Measurements from ENCODE around the gene CELF4.
A peak's percentile ranks its signal among the peaks of the same experiment; 100 is the strongest.

Gene CELF4

DNA sequence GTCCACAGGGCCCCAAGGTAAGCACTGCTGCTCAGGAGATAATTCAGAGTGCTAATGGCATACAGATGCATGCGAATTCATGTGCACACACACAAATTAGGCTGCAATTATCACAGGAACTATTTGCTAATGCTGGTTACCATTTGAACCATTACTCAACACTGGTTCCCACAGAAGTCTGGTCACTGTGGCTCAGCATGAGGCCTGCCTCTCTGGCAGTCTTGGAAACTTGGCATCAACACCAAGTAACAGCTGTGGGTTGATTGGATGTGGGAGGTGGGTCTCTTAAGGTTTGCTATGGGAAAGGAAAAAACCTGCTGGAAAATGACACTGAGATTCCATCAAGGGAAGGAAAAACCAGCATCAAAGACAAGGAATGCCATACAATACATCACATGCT is 105.0 kb downstream of the CELF4 start:
- no peak for DNase-seq

DNA sequence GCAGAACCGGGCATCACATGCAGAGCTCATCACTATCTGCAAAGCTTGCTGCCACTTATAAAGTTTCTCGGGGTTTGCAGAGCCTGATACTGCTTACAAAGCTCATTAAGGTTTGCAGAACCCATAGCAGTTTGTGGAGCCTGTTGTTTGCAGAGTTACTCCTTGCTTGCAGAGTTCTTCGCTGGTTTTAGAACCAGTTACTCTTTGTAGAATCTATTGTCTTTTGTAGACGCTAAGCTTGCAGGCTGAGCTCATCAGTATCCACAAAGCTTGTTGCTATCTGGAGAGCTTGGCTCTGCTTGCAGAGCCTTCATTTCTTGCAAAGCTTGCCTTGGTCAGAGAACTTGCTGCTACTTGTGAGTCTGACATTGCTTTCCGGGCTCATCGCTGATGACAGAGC is 106.9 kb downstream of the CELF4 start:
- no peak for DNase-seq

DNA sequence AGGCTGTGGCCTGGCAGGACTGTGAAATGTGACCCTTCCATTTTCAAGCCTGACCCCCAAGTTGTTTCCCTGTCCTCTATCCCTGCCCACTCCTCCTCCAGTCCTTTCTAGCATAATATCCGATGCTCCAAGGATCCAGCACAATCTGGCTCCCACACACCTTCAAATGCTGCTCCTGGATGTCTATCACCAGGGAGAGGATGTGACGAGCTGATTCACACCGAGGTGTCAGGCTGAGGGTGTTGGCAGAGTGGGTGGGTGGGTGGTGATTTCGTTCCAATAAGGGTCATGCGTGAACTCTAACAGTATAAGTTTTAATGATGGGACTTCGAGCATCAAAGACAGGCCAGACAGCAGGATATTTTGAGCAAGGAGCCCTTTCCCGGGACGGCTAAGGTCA is 107.8 kb downstream of the CELF4 start:
- DNase-seq: no peak

DNA sequence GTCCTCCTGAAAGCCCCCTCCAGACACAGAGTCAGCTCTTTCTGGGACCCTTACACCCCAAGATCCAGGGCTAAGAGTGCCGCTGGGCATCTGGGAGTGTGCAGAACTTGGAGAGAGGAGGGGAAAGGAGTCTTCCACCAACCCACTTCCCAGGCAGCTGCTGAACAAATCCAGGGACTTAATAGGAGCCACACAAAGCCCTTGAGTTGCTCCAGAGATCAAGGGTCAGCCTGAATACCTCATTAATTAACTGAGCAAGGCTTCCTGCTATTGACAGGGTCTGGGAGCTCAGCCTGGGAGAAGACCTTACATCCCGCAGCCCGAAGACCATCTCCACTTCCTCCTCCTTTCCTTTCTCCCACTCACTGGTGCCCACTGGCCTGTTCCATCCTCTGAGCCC is 108.3 kb downstream of the CELF4 start:
- DNase-seq: no peak

DNA sequence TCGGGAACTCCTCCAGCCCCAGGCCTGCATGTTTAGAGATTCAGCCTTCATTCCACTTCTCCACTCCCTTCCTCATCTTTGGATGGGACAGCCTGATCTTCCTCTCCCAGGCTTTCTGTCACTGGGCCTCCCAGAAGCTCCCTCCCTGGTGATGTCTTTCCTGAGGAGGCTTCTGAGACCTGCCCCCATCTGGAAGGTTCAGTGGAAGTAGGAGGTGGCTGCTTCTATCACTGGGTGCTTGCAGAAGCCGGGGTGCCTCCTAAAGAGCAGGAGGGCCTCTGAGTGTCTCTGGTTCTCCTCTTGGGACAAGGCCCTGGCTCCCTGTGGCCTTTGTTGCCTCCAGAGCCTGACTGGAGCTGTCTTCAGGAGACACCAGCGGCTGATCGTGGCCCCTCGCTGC is 108.7 kb downstream of the CELF4 start:
- no peak for DNase-seq

DNA sequence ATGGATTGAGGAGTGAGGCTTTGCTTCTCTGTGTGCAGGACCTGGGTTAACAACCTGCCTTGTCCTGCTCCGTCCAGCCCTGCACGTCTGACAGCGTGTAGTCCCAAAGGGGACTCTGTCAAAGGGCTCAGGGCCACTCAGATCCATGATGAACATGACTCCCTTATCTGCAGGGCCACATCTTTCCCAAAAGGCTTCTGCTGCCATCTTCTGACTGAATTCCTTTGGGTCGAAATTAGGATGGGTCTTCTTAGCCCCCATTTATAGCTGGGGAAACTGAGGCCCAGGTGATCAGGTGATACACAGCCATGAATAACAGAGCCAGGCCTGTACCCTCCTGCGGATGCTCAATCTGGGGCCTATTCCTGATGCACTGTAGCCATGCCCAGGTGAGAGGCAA is 109.2 kb downstream of the CELF4 start:
- no peak for DNase-seq

DNA sequence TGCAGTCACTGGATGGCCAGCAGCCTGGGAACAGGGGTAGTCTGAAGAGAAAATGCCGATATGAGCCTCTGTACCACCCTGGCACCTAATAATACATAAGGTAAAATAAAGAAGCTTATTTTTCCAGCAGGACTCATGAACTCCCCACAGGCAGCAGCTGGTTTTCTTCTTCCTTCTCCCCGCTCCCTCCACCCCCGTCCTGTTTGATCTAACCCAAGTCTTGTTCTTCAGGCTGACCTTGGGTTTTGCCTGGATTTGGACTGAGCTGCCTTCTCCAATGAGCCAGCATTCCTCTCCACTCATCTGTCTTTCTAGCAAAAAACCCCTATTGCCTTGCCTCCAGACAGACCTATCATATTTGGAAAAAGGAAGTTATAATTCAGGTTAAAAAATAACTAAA is 111.8 kb downstream of the CELF4 start:
- DNase-seq: no peak

DNA sequence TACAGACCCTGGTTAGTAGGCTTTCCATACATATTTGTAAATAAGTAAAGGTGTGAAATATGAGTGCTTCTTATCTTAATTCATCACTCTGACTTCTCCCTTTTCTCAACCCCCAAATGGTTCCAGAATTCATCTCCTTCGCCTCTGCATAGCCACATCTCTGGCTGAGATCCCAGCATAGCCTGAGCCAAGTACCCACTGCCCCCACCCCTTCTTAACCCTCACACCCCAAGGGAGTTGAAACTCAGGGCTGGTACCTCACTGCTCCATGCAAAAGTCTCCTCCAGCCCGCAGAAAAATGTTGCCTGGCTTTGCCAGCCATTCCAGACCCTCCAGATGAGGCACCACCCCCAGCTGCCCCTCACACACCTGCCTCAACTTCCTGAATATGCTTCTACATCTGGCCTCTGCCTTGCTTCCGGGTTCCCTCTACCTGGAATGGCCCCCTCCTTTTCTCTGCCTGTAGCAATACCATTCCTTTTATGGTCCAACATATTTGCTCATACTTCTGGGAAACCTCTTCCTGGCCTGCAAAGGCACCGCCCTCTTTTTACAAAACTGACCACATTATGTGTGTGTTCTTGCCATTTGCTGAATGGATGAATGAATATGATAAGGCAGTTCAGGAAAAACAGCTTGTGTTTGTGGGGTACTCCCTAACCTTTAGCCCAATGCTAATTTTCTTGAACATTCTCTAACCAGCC is 112.8 kb downstream of the CELF4 start:
- DNase-seq: no peak

DNA sequence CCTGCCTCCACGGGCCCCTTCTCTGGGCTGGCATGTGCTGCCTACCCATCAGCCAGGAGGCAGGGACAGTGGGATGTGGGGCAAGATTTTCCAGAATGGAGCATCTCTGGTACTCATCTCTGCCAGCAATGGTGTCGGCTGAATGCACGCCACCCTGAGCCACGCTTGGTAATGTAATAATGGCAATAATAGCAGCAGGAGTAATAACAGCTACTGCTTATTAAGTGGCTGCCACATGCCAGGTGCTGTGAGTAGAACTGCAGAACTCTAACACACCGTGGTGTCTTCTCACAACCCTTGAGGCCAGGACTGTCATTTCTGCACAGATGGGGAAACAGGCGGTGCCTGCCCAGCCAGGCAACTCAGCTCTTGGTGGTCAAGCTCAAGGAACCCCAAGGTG is 113.6 kb downstream of the CELF4 start:
- DNase-seq: no peak

DNA sequence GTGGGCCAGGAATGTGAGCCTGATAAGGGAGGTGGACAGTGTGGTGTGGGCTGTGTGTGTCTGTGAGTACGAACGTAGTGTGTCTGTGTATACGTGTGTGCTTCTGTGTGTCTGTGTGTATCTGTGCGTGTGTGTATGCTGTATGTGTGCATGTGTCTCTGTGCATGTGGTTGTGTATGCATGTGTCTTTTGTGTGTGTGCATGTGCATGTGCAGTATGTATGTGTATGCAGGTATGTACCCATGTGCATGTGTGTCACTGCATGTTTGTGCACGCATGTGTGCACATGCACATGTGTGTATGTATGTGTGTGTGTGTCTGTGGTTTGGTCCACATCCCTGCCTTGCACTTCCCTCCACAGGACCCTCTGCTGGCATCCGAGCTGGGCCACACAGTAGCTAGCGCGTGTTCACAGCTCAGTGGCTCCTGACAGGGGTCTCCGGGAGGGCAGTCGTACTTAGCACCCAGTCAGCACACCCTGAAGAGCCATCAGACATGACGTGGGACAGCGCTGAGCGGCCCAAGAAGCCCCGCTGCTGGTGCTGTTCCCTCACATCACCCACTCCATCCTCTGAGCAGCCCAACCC is 114.3 kb downstream of the CELF4 start:
- DNase-seq: no peak

DNA sequence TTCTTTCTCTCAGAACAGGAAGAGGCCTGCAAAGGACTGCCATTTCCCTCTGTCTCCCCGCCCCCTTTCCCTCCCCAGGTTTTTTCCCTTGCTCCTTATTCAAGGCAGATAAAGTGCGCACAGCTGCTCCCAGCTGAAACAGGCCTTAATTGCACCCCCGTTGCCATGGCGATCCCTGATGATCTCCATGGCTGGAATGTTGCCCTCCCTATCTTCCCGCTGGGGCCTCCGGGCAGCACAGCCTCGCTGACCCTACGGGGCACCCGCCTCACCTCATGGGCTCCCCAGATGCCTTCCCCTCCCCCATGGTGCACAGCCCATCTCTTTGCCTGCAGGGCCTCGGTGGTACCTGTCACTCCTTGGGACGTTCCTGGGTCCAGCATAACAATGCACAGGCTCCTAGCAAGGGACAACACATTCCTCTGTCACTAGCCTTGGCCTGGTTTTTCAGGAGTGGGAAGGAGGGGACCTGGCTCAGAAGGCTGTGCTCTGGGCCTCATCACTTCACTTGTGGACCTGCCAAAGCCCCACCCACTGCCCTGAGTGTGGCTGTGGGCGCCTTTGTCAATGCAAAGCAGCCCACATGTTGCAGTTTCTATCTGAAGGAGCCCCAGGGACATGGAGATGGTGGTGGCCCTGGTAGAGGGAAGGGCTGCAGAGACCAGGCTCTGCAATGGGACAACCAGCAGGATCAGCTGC is 115.0 kb downstream of the CELF4 start:
- peak; percentile 39 for DNase-seq

DNA sequence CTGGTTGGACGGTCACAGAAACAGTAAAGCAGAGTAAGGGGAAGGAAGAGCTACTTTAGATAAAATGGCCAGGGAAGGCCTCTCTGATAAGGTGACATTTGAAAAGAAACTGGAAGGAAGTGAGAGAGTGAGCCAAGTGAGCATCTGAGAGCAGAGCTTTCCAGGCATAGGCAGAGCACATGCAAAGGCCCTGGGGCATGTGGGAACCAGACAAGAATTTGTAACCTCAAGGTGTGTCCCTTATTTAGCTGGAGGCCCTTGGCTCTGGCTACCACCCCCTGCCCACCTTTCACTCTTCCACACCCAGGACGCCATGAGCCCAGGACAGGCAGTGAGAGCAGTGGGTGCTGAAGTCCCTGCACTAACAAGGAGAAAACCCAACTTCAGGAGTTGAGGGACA is 116.0 kb downstream of the CELF4 start:
- DNase-seq: no peak

DNA sequence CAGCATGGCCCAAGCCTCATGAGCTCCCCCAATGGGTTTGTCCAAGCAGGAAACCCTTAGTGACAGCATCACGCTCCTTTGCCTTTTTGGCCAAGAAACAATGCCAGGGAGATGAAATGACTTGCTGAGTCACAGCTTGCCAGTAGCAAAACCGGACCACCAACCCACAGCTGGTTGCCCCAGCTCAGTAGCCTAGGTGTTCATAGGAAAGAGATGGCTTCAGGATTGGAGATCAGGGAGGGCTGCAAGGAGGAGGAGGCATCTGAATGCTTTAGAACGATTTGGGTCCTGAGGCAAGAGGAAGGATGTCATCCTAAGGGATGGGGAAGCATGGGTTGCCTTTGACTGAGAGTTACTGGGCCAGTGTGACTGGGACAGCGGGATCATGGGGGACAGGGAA is 116.7 kb downstream of the CELF4 start:
- no peak for DNase-seq

DNA sequence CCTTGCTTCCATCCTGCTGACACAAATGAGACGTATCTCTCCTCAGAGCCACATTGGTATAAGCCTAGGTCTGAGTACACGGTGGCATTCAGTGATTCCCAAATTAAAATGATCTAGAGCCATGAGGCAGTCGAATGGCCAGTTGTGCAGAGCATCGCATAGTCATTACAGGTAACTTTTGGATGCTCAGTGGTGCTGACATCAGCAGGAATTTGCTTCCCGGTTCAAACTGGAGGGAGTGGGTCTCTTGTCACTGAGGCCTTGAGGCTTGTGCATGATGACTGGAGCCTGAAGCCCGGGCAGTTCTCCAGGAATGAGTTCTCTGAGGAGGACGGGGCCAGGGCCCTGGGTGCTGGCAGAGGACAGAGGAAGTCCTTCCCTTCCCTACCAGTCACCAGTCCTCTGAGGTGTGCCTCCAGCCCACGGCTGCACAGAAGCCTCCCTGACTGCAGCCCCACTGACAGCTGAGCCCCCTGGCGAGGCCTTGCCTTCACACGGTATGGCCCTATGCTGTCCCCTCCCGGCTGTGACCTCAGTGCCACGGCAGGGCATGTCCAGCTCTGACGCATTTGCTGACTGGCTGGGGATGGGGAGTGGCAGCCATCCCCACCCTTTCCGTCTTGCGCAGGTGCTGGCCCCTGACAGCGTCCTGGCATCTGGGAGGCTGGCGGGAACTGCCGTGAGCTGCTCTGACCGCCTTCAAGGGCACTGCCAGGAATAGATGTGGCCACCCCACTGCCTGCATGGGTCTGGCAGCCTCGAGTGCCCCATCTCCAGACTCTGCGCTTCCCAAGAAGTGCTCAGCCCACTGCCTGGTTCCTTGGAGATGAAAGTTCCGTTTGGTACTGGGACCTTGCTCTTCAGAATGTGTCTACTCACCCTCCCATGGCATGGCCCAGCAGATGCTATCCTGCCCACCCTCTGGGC is 117.4 kb downstream of the CELF4 start:
- DNase-seq: no peak

DNA sequence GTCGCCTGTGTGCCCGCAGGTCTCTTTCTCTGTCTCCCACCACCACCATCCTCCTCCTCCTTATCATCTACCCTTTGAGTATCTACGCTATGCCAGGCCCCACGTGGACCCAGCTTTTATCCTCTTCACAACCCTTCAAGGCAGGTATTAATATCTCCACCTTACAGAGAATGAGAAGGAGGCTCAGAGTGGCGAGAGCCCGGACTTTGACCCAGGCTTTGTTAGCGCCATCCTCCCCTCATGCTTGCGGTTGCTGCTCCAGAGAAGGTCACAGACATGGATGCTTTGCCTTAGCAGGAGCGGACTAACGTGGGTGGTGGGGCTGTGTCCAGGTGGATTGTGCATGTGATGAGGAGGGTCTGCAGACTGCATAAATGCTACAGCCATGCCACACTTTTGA is 119.8 kb downstream of the CELF4 start:
- DNase-seq: peak; percentile 18

DNA sequence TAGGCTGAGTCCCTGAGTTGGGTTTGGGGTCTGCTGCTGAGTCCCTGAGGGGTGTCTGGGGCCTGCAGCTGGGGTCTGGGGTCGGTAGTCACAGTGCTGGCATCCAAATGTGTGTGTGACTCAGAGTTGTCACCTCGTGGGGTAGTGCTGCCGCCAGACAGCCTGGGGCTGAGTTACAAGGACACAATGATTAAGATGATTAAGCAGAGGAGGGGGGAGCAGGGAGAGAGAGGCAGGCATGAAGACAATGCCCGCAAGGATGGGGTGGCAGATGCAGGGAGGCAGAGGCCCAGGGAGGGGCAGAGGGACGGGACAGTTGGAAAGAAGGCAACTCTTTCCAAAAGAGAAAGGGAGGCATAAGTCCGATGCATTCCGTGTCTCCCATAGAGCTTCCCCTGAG is 120.2 kb downstream of the CELF4 start:
- DNase-seq: no peak

DNA sequence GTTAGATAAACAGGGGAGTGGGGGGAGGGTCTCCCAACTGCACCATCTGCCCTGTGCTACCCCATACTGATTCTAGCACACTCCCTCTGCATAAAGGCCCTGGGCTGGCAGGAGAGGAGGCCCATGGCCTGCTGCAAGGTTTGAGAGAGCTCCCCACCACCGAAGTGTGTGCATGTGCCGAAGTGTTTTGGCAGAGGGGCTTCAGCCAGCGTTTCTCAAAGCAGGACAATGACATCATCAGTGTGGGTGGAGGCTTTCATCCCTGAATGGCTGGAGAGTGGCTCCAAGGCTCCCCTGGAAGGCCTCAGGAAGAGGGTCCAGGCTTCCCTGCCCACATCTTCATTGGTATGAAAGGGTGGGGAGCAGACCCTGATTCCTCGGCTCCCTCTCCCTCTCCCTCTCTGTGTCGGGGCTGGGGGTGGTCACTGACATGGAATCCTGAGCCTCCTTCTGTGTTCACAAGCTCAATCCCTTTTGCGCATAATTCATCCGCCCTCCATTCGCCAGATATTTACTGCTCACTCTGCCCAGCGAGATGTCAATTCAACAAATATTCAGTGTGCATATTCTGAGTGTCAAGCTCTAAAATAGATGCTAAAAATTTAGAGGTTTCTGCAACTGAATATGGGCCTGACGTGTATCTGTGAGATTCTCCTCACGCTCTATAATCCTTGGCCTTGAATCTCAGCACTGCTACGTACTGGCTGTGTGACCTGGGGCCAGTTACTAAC is 122.1 kb downstream of the CELF4 start:
- DNase-seq: no peak

DNA sequence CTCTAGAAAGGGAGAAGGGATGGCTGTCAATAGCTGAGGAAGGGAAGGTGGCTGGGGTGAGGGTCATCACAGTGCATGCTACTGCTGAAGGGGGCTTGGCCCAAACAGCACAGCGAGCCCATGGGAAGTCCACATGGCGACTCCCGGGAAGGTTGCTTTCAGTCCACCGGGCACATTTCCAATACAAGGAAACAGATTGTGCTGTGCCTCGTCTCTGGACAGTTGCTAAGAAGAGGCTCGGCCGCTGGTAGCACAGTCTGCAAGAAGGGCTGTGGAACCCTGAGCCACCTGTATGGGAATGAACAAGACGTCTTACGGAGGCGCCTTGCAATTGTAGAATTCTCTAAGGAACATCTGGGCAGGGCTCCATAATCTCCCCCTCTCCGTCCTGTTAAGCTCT is 123.1 kb downstream of the CELF4 start:
- no peak for DNase-seq

DNA sequence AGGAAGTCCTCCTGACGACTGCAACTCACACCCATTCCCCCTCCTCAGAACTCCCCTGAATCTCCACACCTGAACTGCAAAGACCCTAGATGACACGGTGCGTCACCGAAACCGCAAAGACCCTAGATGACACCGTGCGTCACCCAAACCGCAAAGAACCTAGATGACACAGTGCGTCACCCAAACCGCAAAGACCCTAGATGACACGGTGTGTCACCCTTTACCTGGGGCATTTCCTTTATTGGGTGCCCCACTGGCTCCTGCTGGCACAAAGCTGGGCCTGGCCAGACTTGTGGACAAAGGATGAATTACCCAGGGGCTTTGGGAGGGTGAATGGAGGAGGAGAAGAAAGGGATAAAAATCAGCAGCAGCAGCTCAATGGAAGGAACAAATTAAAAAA is 123.8 kb downstream of the CELF4 start:
- DNase-seq: no peak

DNA sequence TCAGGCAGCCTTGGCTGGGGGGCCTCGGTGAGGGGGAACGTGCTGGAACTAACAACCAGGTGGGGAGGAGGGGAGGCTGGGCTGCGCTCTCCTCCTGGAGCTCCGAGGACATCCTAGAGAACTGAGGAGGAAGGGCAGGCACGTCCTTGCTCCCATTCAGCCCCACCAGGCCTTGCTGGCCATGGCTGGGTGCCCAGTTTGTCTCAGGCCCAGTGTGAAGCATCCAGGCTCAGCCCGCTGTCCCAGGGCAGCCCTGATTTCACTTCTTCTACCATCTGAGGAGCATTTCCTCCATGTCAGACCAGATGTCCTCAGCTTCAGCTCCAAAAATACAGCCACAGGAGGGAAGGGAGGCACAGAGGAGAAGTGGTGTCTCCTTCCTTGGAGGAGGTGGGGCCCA is 125.4 kb downstream of the CELF4 start:
- no peak for DNase-seq

DNA sequence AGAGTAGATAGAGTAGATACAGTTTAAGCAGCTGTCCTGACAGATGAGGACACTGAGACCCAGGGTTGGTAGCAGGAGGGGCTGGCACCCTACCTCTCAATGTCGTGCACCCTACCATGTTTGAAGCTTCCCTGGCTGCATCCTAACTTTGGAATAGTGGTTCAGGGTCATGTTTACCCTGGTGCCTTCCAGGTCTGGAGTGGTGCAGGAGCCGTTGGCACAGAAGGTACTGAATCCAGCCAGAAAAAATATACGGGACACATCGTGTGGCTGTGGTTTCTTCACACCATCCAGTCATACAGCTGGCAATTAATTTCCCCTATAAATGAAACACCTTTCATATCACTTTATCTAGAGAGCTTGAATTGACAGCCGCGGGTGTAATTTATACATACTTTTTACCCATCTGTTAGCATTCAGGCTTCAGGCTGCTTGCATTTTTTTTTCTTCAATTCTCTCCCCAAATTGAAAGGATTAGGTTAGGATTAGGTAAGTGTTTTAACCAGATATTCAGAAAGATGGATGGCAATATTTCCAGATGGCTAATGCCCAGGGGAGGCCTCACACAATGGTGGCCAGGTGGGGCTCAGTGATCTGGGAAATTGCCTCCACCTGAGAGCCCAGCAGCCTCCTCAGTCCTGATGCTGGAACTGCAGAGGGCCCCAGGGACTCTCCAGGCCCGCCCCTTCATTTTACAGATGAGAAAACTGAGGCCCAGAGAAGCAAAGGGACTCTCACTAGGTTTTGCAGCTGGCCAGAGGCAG is 127.0 kb downstream of the CELF4 start:
- DNase-seq: no peak

DNA sequence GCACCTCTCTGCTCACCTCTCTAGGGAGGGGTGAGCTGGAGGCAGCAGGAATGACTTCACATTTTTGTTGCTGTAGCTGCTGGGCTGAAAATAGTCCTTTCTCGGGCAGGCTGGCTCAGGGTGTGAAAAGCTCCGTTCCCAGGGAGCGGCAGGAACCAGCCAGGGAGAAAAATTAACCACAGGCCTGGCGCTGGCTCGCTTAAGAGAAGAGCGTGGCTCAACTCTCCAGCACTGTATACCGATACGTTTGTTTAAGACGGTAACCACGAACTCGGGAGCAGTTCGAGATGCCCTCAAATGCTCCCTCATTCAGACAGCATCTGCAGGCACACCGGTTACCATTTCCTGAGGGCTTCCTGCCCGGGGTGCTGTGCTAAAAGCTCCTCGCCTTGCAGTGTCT is 129.6 kb downstream of the CELF4 start:
- DNase-seq: no peak
